HG03095 (cell line): ENCODE results near the gene TRAPPC14.

Source experiments
- ATAC-seq: cut with Tn5 transposase; IDR thresholded peaks from one replicate; pipeline ENCODE4 v1.9.1; 2021; ENCODE audit warnings: moderate library complexity; ENCODE audit not compliant: unreplicated experiment

The TRAPPC14 gene

DNA sequence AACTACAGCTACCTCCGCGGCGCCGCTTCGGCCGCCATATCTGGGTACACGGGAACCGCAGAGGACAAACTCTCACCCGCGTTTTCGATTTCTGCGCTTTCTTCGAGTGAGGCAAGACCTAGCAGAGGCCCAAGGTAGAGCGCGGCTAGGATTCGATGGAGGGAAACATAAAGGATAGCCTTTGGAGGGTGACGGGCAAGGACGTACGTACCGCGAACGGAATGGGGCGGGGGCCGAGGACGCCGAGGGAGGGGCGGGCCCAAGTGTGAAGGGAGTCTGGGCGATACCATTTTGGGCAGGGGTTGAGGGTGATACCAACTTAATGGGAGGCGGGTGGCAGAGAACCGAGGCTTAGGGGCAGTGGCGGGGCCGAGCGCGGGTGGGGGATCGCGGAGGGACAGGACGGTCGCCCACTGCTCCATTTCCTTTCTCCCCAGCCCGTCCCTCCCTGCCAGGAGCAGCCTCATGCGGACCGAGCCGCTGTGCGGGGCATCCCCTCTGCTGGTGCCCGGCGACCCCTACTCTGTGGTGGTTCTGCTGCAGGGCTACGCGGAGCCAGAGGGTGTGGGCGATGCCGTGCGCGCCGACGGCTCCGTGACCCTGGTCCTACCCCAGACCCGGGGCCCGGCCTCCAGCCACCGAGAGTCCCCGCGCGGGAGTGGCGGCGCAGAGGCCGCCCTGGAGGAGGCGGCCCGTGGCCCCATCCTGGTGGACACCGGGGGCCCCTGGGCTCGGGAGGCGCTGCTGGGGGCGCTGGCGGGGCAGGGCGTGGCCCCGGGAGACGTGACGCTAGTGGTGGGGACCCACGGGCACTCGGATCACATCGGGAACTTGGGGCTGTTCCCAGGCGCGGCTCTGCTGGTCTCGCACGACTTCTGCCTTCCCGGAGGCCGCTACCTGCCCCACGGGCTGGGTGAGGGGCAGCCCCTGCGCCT, 31.3 kb downstream of the TRAPPC14 start, which contains the start of gene MBLAC1:
TSS of gene MBLAC1 (plus strand) at position 37 of the 935 bp plus-strand sequence. CDS start at position 466, 429 bp downstream.
- ATAC-seq = peak; percentile 57

DNA sequence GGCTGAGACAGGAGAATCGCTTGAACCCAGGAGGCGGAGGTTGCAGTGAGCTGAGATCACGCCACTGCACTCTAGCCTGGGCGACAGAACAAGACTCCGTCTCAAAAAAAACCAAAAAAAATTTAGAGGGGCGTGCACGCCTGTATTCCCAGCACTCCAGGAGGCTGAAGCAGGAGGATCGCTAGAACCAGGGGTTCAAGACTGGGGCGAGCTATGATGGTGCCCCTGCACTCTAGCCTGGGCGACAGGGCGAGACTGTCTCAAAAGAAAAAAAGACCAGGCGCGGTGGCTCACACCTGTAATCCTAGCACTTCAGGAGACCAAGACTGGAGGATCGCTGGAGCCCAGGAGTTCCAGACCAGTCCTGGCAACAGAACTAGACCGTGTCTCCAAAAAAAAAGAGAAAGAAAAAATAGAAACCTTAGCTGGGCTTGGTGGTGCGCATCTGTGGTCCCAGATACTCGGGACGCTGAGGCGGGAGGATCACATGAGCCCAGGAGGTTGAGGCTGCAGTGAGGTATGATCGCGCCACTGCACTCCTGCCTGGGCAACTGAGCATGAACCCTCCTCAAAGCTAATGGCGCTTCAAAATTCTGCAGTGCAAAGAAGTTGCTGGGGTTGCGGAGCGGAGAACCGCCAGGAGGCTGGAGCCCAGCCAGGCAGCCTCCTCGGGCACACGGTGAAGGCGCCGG, 32.1 kb downstream of the TRAPPC14 start:
- ATAC-seq = peak; percentile 13

DNA sequence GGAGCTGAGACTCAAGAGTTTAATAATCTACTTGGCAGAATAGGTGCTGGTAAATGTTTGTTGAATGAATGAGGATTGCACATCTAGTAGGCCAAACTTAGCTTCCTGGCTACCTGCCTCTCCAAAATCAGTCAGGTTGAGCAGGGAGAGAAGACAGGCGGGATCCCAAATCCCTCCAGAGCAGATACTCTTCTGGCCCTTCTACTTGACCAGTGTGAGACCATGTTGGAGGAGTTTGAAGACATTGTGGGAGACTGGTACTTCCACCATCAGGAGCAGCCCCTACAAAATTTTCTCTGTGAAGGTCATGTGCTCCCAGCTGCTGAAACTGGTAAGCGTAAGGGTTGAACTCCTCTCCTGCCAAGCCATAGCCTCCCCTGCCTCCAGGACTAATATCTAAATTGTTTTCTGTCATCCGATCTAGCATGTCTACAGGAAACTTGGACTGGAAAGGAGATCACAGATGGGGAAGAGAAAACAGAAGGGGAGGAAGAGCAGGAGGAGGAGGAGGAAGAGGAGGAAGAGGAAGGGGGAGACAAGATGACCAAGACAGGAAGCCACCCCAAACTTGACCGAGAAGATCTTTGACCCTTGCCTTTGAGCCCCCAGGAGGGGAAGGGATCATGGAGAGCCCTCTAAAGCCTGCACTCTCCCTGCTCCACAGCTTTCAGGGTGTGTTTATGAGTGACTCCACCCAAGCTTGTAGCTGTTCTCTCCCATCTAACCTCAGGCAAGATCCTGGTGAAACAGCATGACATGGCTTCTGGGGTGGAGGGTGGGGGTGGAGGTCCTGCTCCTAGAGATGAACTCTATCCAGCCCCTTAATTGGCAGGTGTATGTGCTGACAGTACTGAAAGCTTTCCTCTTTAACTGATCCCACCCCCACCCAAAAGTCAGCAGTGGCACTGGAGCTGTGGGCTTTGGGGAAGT, 34.0 kb downstream of the TRAPPC14 start:
- no peak for ATAC-seq

DNA sequence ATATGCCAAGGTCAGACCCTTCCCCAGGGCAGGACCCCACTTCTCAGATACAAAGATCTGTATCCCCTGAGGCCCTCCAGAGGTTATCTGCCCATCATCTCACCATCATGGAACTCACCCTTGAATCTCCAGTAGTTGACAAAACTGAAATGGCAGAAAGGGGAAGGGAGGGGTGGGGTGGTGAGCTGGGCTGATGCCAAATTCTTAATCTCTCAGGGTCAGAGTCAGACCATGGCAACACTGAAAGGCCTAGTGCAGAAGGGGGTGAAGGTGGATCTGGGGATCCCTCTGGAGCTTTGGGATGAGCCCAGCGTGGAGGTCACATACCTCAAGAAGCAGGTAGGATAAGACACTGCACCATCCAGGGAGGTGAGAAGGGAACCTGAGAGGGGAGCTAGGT, 36.0 kb downstream of the TRAPPC14 start:
- no peak for ATAC-seq

DNA sequence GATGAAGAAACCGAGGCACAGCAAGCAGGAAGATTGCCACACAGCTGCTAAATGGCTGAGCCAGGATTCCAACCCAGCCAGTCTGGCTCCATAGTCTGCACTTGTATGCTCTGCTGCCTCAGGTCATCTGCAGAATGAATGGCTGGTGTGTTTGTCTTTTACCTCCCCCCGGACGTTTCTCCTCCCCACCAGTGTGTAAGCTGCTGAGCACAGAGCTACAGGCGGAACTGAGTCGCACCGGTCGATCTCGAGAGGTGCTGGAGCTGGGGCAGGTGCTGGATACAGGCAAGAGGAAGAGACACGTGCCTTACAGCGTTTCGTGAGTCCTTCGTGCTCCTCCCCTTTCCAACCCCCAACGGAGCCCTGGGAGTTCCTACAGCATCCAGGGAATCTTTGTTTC, 36.5 kb downstream of the TRAPPC14 start:
- no peak for ATAC-seq

- ATAC-seq = no peak
Observed at GRCh38 chr7:100120733-100121036, 37.8 kb downstream of the TRAPPC14 start.

- peak; percentile 26 for ATAC-seq
Observed at GRCh38 chr7:100119970-100120732, 38.4 kb downstream of the TRAPPC14 start.

DNA sequence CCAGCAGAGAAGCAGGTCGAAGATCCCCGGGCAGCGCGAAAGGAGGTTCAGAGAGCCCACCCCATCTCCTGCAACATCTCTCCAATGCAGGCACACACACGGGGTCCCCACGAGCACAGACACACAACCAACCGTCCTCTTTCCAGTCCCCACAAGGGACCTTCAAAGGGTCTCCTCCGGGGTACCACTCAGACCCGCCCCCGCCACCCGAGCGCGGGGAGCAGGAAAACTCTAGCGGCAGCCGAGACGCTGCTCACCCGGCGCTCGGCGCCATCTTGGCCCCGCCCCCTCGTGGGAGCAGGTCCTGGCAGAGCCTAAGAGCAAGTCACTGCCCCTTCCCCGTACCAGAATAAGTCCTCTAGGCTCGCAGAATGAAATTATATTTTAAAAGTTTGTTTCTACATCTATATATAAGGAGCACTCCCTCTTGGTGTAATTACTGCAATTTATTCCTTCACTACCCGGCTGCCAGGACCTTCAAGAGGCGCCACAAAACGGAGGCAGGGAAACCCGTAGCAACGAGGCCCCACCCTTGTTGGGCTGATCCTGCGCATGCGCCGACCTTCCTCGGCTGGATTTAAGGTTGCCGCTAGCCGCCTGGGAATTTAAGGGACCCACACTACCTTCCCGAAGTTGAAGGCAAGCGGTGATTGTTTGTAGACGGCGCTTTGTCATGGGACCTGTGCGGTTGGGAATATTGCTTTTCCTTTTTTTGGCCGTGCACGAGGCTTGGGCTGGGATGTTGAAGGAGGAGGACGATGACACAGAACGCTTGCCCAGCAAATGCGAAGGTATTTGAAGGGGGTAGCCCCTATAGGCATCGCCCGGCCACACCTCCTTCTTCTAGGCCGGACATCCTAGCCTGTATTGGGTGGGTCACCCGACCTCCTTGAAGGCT, 39.2 kb downstream of the TRAPPC14 start, which contains the start of the genes CNPY4 and TAF6:
TSS of gene CNPY4 (plus strand) at position 563 of the 898 bp plus-strand sequence. CDS start at position 674, 111 bp downstream.
TSS of gene TAF6 (minus strand) at position 287 of the 898 bp plus-strand sequence. CDS start 5,149 bp downstream, outside the sequence.
- peak; percentile 63 for ATAC-seq

DNA sequence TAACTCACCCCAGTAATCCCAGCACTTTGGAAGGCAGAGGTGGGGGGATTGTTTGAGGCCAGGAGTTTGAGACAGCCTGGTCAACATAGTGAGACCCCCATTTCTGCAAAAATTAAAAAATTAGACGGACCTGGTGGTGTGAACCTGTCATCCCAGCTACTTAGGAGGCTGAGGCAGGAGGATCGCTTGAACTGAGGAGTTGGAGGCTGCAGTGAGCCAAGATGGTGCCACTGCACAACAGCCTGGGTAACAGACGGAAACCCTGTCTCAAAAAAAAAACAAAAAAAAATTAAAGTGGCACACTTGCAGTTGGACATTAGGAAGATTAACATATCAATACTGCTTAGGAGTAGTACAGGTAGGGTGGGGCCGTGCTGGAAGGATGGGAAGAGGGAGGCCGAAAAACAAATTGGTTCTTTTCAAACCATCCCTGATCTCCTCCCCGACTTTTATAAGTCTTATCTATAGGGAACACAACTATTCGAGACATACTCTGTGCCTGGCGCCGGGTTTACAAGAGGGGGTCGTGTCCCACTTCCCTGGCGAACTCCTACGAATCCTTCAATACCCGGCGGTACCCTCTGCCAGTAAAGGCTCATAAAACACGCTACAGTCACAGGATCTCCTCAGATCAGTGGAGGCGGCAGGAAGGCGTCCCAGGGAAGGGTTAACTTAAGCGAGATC, 40.0 kb downstream of the TRAPPC14 start:
- no peak for ATAC-seq

GRCh38 chr7:100115026-100115425, 43.5 kb downstream of the TRAPPC14 start:
- no peak for ATAC-seq

DNA sequence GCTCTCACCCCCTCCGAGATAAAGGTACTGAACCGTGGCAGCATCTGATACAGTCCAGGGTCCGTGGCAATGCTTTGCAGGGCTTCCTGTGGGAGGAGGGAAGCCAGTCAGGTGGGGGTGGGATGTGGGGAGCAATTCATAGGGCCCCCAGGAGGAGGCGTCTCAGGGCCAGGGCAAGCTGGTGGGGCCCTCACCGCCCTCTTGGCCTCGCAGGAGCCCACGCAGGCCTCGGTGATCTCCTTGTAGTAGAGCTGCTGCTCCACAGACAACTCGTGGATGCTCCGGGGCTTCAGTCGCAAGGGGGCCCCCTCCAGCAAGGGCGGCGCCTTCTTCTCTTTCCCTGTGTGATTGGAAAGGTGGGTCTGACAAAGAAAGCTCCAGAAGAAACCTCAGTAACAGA, 46.6 kb downstream of the TRAPPC14 start:
- no peak for ATAC-seq

GRCh38 chr7:100111156-100111555, 47.4 kb downstream of the TRAPPC14 start:
- no peak for ATAC-seq

GRCh38 chr7:100109521-100110163, 48.9 kb downstream of the TRAPPC14 start:
- ATAC-seq = no peak

GRCh38 chr7:100107890-100108289, 50.6 kb downstream of the TRAPPC14 start:
- no peak for ATAC-seq

GRCh38 chr7:100107125-100107737, 51.3 kb downstream of the TRAPPC14 start:
- ATAC-seq = no peak

GRCh38 chr7:100106633-100107032, 51.9 kb downstream of the TRAPPC14 start:
- no peak for ATAC-seq

DNA sequence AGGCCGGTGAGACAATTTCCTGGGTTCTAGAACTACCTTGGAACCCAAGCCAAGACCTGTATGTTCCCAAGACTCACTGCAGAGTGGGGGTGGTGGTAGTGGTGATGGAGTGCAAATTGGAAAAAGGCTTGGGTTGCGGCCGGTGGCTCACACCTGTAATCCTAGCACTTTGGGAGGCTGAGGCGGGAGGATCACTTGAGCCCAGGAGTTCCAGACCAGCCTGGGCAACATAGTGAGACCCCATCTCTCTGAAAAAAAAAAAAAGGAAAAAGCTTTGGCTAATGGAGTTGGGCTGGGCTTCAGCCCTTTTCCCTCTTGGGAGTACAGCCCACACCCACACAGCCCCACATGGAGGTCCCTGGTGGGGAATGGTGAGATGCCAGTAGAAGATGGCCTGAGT, 53.0 kb downstream of the TRAPPC14 start:
- no peak for ATAC-seq
